A549 (cell line): ENCODE data around the gene SLC16A2.

Experiments used
- CTCF ChIP-seq: fragments of >200 bp; sonication (Bioruptor Twin); formaldehyde crosslinking; IDR thresholded peaks from 3 replicates; pipeline ENCODE4 v1.5.1; 2016
- JUN ChIP-seq, 2 experiments: fragments of >200 bp; sonication (Bioruptor Twin); formaldehyde crosslinking; IDR thresholded peaks; 2 replicates in 1 of 2; 3 replicates in 1 of 2; pipeline ENCODE4 v1.6.1; 2016 to 2017
- KDM5A ChIP-seq: fragments of 200-600 bp; sonication (generic); IDR thresholded peaks from 2 replicates; pipeline ENCODE4 v1.6.1; 2016; ENCODE audit warnings: antibody characterized with exemption, mild to moderate bottlenecking
- NFE2L2 ChIP-seq: fragments of 150-350 bp; conservative IDR thresholded peaks from 2 replicates; pipeline ENCODE4 v1.6.1; 2014; ENCODE audit warnings: low read length
- POLR2A ChIP-seq: IDR thresholded peaks from 2 replicates; pipeline ENCODE4 v1.6.1; 2012; ENCODE audit warnings: mild to moderate bottlenecking, low read length
- POLR2AphosphoS2 ChIP-seq: conservative IDR thresholded peaks from 2 replicates; pipeline ENCODE4 v1.6.1; 2012; ENCODE audit warnings: low read length, improper control_type of control experiment, inconsistent platforms
- REST ChIP-seq: fragments of 200-600 bp; sonication (generic); IDR thresholded peaks from 2 replicates; pipeline ENCODE4 v1.6.1; 2016; ENCODE audit warnings: antibody characterized with exemption, mild to moderate bottlenecking, moderate library complexity
- RNF2 ChIP-seq: fragments of 200-600 bp; sonication (generic); IDR thresholded peaks from 2 replicates; pipeline ENCODE4 v1.6.1; 2016; ENCODE audit warnings: low read depth, mild to moderate bottlenecking, antibody characterized with exemption, moderate library complexity, borderline replicate concordance
- SREBF2 ChIP-seq: fragments of 450-650 bp; IDR thresholded peaks from 2 replicates; pipeline ENCODE4 v1.6.1; 2014; ENCODE audit warnings: mild to moderate bottlenecking, moderate library complexity

GRCh38 chrX:74461384-74461783 is 40.1 kb downstream of the SLC16A2 start:
- TF ChIP-seq CTCF (no peak), JUN (IDR thresholded peaks at IDR 0.05) (no peak), NFE2L2 (no peak), REST (no peak), POLR2AphosphoS2 (no peak), POLR2A (no peak), RNF2 (no peak), KDM5A (no peak), SREBF2 (no peak)
